ENCODE measurements around the gene FHOD3.
"Not testable (repeated sequence)": the region's sequence is repeated elsewhere in the genome, so short reads cannot be mapped to it uniquely, and the experiment has no call there.

FHOD3 gene

GRCh38 chr18:36348331-36348730 lies 50.8 kb downstream of the FHOD3 start:
- in situ Hi-C loops (cut with MboI; ENCODE audit: low sequenced_read_pairs) = no loop called here

GRCh38 chr18:36348971-36349417 lies 51.5 kb downstream of the FHOD3 start:
- in situ Hi-C loops (cut with MboI; ENCODE audit: low sequenced_read_pairs) = no loop called here

- in situ Hi-C loops (cut with MboI; ENCODE audit: low sequenced_read_pairs) = no loop called here
Measured at GRCh38 chr18:36349552-36349951, 52.0 kb downstream of the FHOD3 start.

GRCh38 chr18:36350251-36350651 lies 52.7 kb downstream of the FHOD3 start:
- in situ Hi-C loops (cut with MboI; ENCODE audit: low sequenced_read_pairs) = no loop called here

- in situ Hi-C loops (cut with MboI; ENCODE audit: low sequenced_read_pairs) = no loop called here
Measured at GRCh38 chr18:36350839-36351469, 53.4 kb downstream of the FHOD3 start.

GRCh38 chr18:36352384-36352783 lies 54.9 kb downstream of the FHOD3 start:
- in situ Hi-C loops (cut with MboI; ENCODE audit: low sequenced_read_pairs) = no loop called here

- in situ Hi-C loops (cut with MboI; ENCODE audit: low sequenced_read_pairs) = no loop called here
Measured at GRCh38 chr18:36354989-36355388, 57.5 kb downstream of the FHOD3 start.

GRCh38 chr18:36355511-36355910 lies 58.0 kb downstream of the FHOD3 start:
- in situ Hi-C loops (cut with MboI; ENCODE audit: low sequenced_read_pairs) = no loop called here

- in situ Hi-C loops (cut with MboI; ENCODE audit: low sequenced_read_pairs) = not testable (repeated sequence)
Measured at GRCh38 chr18:36356741-36357140, 59.2 kb downstream of the FHOD3 start.

GRCh38 chr18:36358141-36358540 lies 60.6 kb downstream of the FHOD3 start:
- in situ Hi-C loops (cut with MboI; ENCODE audit: low sequenced_read_pairs) = no loop called here

GRCh38 chr18:36360256-36360909 lies 62.9 kb downstream of the FHOD3 start:
- in situ Hi-C loops (cut with MboI; ENCODE audit: low sequenced_read_pairs) = no loop called here

GRCh38 chr18:36364911-36365624 lies 67.6 kb downstream of the FHOD3 start:
- in situ Hi-C loops (cut with MboI; ENCODE audit: low sequenced_read_pairs) = no loop called here

- in situ Hi-C loops (cut with MboI; ENCODE audit: low sequenced_read_pairs) = no loop called here
Measured at GRCh38 chr18:36365836-36366775, 68.6 kb downstream of the FHOD3 start.

GRCh38 chr18:36366994-36367839 lies 69.7 kb downstream of the FHOD3 start:
- in situ Hi-C loops (cut with MboI; ENCODE audit: low sequenced_read_pairs) = no loop called here

- in situ Hi-C loops (cut with MboI; ENCODE audit: low sequenced_read_pairs) = no loop called here
Measured at GRCh38 chr18:36368889-36369288, 71.4 kb downstream of the FHOD3 start.

- in situ Hi-C loops (cut with MboI; ENCODE audit: low sequenced_read_pairs) = no loop called here
Measured at GRCh38 chr18:36372903-36373311, 75.4 kb downstream of the FHOD3 start.

- in situ Hi-C loops (cut with MboI; ENCODE audit: low sequenced_read_pairs) = no loop called here
Measured at GRCh38 chr18:36374262-36374661, 76.7 kb downstream of the FHOD3 start.

- in situ Hi-C loops (cut with MboI; ENCODE audit: low sequenced_read_pairs) = no loop called here
Measured at GRCh38 chr18:36375118-36375517, 77.6 kb downstream of the FHOD3 start.

- in situ Hi-C loops (cut with MboI; ENCODE audit: low sequenced_read_pairs) = no loop called here
Measured at GRCh38 chr18:36376361-36376760, 78.8 kb downstream of the FHOD3 start.

- in situ Hi-C loops (cut with MboI; ENCODE audit: low sequenced_read_pairs) = no loop called here
Measured at GRCh38 chr18:36377626-36378025, 80.1 kb downstream of the FHOD3 start.

Data from HL-60/S4 treated with retinoic acid at 250 ng/mL for 4 days and 3 days (cell line).